ENCODE data around the gene OTUB2.

GRCh38 chr14:94052662-94053061 lies 26.5 kb downstream of the OTUB2 start:
- TF ChIP-seq CTCF (IDR thresholded peaks at IDR 0.05; ENCODE audit: poor library complexity) (no peak), EZH2phosphoT487 (IDR thresholded peaks at IDR 0.05; ENCODE audit: low read depth, severe bottlenecking, unreplicated experiment) (no peak)
